Brain microvascular endothelial cell (primary cell): ENCODE data around the gene HNRNPC.
"Not testable (repeated sequence)": the region's sequence is repeated elsewhere in the genome, so short reads cannot be mapped to it uniquely, and the experiment has no call there.

Experiments
- DNase-seq: peaks from one replicate; pipeline ENCODE4 v3.0.0-alpha.2; 2020
- H3K27ac ChIP-seq: fragments of 250-450 bp; sonication (Bioruptor Pico); 2 replicates; pipeline ENCODE4 v1.5.1; 2020; ENCODE audit warnings: mild to moderate bottlenecking, moderate library complexity
- H3K27me3 ChIP-seq: fragments of 250-450 bp; sonication (Bioruptor Pico); replicated peaks from 2 replicates; pipeline ENCODE4 v1.5.1; 2020; ENCODE audit warnings: mild to moderate bottlenecking
- H3K36me3 ChIP-seq: fragments of 250-450 bp; sonication (Bioruptor Pico); replicated peaks from 2 replicates; pipeline ENCODE4 v1.5.1; 2020; ENCODE audit warnings: mild to moderate bottlenecking
- H3K4me3 ChIP-seq: 2 replicates; pipeline ENCODE4 v1.5.1; 2011; ENCODE audit warnings: low read depth, mild to moderate bottlenecking, control low read depth, low read length, moderate library complexity
- in situ Hi-C: cut with HindIII; loops from 2 replicates; pipeline ENCODE4 v1.10.0; 2017; ENCODE audit warnings: low sequenced_read_pairs, low pct_ligation_motif_present
- TF ChIP-seq, protein P1 (sequence below): IDR thresholded peaks from 2 replicates; pipeline ENCODE4 v1.5.1; 2011; ENCODE audit warnings: low read depth, mild to moderate bottlenecking, moderate library complexity, low read length, control low read depth, inconsistent platforms; ENCODE audit errors: missing control alignments

Gene HNRNPC

DNA sequence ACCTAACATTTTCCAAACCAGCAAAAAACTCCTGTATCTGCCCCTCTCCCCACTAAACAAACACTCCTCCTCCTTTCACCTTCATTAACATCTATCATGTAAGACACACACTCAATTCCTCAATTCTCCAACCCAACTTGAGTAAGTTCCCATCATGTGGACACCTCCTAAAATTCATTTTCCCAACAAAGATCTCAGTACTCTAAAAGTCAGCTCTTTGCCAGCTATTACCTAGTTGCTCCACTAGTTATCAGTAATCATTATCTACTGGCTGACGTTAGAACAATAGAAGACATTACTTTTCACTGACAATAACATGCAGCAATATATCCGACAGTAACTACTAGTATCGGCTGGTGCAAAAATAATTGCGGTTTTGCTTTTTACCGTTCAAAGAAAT lies 42.1 kb downstream of the HNRNPC start:
- Histone ChIP-seq H3K27me3 (no peaks in the 10 kb centered on the region), H3K36me3 (peaks cover 72% of the 10 kb centered on the region), H3K4me3 (no peak overlapping the region), H3K27ac (no peak overlapping the region)
- in situ Hi-C loops = no loop called here
- DNase-seq = no peak
- TF ChIP-seq, protein P1, sequence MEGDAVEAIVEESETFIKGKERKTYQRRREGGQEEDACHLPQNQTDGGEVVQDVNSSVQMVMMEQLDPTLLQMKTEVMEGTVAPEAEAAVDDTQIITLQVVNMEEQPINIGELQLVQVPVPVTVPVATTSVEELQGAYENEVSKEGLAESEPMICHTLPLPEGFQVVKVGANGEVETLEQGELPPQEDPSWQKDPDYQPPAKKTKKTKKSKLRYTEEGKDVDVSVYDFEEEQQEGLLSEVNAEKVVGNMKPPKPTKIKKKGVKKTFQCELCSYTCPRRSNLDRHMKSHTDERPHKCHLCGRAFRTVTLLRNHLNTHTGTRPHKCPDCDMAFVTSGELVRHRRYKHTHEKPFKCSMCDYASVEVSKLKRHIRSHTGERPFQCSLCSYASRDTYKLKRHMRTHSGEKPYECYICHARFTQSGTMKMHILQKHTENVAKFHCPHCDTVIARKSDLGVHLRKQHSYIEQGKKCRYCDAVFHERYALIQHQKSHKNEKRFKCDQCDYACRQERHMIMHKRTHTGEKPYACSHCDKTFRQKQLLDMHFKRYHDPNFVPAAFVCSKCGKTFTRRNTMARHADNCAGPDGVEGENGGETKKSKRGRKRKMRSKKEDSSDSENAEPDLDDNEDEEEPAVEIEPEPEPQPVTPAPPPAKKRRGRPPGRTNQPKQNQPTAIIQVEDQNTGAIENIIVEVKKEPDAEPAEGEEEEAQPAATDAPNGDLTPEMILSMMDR = no peak

DNA sequence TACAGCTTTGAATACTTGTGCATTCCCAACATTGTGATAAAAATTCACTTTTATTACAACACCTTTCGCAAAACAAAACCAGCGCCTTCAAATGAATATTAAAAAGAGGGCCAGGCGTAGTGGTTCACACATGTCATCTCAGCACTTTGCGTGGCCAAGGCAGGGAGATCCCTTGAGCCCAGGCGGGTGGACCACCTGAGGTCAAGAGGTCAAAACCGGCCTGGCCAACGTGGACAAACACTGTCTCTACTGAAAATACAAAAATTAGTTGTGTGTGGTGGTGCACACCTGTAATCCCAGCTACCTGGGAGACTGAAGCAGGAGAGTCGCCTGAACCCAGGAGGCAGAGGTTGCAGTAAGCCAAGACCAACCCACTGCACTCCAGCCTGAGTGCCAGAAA lies 42.8 kb downstream of the HNRNPC start:
- DNase-seq = no peak
- in situ Hi-C loops = no loop called here
- TF ChIP-seq, protein P1 = no peak
- H3K36me3 ChIP-seq = peaks cover 70% of the 10 kb centered on the region
- no peak overlapping the region for H3K27ac ChIP-seq
- H3K4me3 ChIP-seq = no peak overlapping the region
- no peaks in the 10 kb centered on the region for H3K27me3 ChIP-seq

DNA sequence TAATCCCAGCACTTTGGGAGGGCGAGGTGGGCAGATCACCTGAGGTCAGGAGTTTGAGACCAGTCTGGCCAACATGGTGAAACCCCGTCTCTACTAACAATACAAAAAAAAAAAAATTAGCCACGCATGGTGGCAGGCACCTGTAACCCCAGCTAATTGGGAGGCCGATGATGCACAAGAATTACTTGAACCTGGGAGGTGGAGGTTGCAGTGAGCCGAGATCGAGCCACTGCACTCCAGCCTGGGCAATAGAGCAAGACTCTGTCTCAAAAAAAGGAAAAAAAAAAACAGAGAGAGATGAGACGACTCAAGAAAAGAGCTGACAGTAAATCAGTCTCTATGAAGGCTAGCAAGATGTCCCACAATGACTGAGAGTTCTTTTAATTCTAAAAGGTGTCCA lies 44.1 kb downstream of the HNRNPC start:
- H3K4me3 ChIP-seq, H3K27me3 ChIP-seq, in situ Hi-C loops, DNase-seq, H3K27ac ChIP-seq: not testable (repeated sequence)
- H3K36me3 ChIP-seq = peaks cover 67% of the 10 kb centered on the region

DNA sequence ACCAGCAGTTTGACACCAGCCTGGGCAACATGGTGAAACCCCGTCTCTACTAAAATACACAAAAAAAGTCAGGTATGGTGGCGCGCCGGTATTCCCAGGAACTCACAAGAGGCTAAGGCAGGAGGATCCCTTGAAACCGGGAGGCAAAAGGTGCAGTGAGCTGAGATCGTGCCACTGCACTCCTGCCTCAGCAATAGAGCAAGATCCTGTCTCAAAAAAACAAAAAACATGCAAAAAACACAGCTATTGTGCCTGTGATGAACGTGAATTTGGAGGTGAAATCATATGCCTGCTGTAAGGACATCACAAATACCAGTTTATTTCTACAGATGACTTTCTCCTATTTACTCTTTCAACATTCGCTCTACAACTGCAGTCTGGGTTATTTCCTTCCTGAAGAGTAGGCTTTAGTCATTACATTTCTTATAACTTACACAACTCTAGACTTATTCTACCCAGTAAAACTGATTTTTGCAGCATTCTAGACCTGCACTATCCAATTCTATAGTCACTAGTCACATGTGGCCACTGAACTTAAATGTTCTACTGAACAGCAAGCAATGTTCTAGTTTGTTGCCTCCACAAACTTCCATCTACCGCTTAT lies 48.3 kb downstream of the HNRNPC start:
- in situ Hi-C loops = no loop called here
- H3K4me3 ChIP-seq = no peak overlapping the region
- peaks cover 61% of the 10 kb centered on the region for H3K36me3 ChIP-seq
- DNase-seq = no peak
- no peak overlapping the region for H3K27ac ChIP-seq
- TF ChIP-seq, protein P1 = no peak
- H3K27me3 ChIP-seq = no peaks in the 10 kb centered on the region

- H3K4me3 ChIP-seq = no peak overlapping the region
- in situ Hi-C loops = no loop called here
- H3K36me3 ChIP-seq = peaks cover 59% of the 10 kb centered on the region
- H3K27me3 ChIP-seq = no peaks in the 10 kb centered on the region
- DNase-seq = no peak
- H3K27ac ChIP-seq = no peak overlapping the region
- TF ChIP-seq, protein P1 = no peak
These were observed 49.6 kb downstream of the HNRNPC start for GRCh38 chr14:21219561-21220111.

GRCh38 chr14:21219120-21219519 lies 50.1 kb downstream of the HNRNPC start:
- Histone ChIP-seq H3K4me3 (no peak overlapping the region), H3K27ac (no peak overlapping the region), H3K27me3 (no peaks in the 10 kb centered on the region), H3K36me3 (peaks cover 60% of the 10 kb centered on the region)
- TF ChIP-seq, protein P1 = no peak
- in situ Hi-C loops = no loop called here
- DNase-seq = no peak
